Glomerular visceral epithelial cell (primary cell): ENCODE results near the gene DIP2A.

Experiments
- DNase-seq: peaks from one replicate; pipeline ENCODE4 v3.0.0-alpha.2; 2016; ENCODE audit errors: extremely low spot score

The DIP2A gene

GRCh38 chr21:46532080-46532479 is 73.4 kb downstream of the DIP2A start:
- no peak for DNase-seq

DNA sequence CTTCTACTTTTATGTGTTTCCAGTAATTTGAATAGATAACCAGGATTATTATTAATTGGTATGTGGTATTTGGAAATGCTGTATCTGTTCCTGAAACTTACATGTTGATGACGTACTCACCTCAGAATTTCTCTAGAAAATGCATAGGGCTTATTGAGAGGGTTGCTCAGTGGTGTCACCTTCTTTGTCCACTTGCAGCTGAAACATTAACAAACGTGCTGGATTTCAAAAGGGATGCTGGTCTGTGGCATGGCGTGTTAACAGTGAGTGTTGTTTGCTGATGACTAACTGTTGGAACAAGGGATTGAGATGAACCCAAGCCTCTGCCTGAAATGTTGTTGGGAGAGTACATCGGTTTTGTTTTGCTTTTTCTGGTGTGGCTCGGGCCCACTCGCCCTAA is 78.3 kb downstream of the DIP2A start:
- DNase-seq: no peak

DNA sequence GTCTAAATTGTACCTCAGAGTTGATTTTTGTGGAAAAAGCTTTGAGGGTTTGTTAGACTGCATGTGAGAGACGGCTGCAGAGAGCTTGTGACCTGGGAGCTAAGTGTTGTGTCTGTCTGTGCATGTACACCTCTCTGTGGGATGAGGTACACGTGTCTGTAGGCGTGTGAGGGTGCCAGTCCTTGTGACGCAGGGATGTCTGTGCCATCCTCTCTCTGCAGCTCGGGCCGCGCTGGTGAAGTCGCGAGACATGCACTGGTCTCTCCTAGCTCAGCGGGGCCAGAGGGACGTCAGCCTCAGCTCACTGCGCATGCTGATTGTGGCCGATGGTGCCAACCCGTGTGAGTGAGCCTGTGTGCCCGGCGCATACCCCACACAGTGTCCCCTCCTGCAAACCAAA is 79.6 kb downstream of the DIP2A start:
- no peak for DNase-seq

- no peak for DNase-seq
These were observed 80.4 kb downstream of the DIP2A start for GRCh38 chr21:46538851-46539666.

GRCh38 chr21:46540087-46540710 is 81.5 kb downstream of the DIP2A start:
- DNase-seq: no peak

DNA sequence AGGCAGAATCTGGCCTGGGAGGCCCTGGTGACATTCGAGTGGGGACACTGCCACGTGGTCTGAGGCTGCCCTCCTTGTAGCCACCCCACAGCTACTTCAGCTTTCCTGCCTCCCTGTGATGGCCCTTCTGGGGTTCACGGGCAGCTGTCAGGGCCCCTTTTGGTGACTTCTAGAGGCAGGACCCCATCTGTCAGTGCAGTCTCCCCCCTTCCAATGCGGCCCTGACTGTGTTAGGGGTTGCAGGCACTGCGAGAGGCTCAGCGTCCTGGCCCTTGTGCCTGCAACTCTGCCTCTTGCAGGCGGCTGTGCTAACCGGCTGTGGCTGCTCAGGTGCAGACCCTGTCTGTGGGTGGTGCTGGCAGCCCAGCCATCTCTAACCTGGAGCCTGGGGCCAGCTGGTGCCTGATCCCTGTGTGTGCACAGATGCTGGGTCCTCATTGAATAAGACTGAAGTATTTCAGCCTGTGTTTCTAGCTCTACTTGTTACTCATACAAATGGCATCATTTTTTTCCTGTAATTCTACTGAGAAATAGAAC is 84.0 kb downstream of the DIP2A start:
- no peak for DNase-seq

DNA sequence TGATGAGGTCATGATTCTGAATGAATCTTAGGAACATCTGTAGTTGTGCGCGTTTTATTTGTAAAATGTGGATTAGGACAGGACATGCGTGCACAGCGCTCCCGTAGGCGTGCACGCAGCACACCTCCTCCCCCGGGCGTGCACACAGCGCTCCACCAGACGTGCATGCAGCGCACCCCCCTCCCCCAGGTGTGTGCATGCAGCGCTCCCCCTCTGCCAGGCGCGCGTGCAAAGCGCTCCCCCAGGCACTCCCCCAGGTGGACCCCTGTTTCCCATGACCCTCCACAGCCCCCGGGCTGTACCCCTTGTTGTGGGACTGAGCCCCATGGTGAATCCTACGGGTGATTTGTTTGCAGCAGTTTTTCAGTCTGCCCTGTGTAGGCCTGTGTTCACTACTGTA is 84.6 kb downstream of the DIP2A start:
- DNase-seq: no peak

DNA sequence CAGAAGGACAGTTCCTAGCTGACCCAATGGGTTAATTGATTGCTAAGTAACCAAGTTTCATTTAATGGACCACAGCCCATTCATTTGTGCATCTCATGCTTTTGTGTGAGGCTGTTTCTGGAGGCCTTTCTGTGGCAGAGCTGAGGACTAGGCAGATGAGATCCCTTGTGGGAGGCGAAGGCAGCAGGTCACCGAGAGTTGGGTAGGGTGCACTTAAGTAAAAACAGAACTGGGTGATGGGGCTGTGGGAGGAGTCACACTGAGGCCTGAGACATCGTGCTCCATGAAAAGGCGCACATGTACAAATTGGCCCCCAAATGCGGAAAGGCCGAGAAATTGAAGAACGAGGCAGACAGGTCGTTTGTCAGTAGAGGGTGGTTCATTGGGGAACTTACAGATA is 85.3 kb downstream of the DIP2A start:
- no peak for DNase-seq

- no peak for DNase-seq
These were observed 86.1 kb downstream of the DIP2A start for GRCh38 chr21:46544824-46545223.

- no peak for DNase-seq
These were observed 86.7 kb downstream of the DIP2A start for GRCh38 chr21:46545363-46545762.

- no peak for DNase-seq
These were observed 87.2 kb downstream of the DIP2A start for GRCh38 chr21:46545911-46546310.

- no peak for DNase-seq
These were observed 88.1 kb downstream of the DIP2A start for GRCh38 chr21:46546799-46547198.

DNA sequence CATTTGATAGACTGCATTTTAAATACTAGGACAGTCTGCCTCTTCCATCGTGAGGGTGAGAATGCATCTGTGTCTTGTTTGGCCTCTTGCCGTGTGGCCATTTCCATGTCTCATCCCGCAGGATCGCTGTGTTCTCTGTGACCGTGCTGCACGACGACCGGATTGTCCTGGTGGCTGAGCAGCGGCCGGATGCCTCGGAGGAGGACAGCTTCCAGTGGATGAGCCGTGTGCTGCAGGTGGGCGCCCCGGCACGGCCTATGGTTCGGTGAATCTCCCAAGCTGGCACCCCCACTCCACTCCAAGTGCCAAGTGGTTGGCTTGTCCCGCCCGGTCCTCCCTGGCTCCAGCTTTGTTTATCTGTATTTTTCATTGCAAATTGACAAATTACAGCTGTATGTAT is 91.0 kb downstream of the DIP2A start:
- no peak for DNase-seq

DNA sequence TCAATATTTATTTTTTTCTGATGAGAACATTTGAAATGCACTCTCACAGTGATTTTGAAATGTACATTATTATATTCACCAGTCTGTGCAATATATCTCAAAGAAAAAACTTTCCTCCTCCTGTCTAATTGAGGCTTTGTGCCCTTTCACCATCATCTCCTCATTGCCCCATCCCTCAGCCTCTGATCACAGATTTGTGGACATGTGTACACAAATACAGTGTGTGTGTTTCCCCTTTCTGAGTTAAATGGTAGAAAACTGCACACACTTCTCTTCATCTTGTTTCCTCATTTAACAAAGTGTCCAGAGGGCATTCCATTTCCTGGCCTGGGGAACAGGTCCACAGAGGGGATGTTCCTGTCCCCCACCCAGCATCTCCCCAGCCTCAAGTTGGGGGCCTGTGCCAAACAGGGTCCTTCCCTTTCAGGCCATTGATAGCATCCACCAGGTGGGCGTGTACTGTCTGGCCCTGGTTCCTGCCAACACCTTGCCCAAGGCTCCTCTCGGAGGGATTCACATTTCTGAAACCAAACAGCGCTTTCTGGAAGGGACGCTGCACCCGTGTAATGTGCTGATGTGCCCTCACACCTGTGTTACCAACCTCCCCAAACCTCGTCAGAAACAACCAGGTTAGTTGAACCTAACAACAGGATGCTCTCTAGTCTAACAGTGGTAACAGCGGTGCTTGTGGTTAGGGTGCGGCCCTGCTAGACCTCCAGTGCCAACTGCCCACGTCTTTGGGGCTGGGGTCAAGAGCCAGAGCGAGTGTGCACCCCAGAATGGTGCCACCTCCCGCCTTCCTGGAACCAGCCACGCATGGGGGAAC is 91.6 kb downstream of the DIP2A start:
- no peak for DNase-seq

- DNase-seq: no peak
These were observed 93.0 kb downstream of the DIP2A start for GRCh38 chr21:46551636-46552241.

GRCh38 chr21:46552274-46552673 is 93.6 kb downstream of the DIP2A start:
- DNase-seq: no peak

- DNase-seq: no peak
These were observed 94.2 kb downstream of the DIP2A start for GRCh38 chr21:46552865-46553379.

DNA sequence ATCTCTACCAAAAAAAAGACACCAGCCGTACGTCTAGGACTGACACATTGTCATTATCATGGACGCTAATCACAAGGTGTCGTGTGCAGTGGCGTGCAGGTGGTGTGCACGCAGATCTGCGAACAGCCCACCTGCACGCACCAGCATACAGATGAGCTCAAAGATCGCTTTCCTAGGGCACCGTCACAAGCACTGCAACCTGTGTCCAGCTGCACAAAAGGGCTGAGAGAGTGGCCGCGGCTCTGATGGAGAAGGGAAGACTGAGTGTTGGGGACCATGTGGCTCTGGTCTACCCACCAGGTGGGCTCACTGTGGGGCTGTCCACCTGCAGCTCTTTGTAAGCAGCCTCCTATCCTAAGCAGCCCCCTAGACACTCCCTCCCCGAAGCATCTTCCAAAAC is 95.3 kb downstream of the DIP2A start:
- DNase-seq: no peak

DNA sequence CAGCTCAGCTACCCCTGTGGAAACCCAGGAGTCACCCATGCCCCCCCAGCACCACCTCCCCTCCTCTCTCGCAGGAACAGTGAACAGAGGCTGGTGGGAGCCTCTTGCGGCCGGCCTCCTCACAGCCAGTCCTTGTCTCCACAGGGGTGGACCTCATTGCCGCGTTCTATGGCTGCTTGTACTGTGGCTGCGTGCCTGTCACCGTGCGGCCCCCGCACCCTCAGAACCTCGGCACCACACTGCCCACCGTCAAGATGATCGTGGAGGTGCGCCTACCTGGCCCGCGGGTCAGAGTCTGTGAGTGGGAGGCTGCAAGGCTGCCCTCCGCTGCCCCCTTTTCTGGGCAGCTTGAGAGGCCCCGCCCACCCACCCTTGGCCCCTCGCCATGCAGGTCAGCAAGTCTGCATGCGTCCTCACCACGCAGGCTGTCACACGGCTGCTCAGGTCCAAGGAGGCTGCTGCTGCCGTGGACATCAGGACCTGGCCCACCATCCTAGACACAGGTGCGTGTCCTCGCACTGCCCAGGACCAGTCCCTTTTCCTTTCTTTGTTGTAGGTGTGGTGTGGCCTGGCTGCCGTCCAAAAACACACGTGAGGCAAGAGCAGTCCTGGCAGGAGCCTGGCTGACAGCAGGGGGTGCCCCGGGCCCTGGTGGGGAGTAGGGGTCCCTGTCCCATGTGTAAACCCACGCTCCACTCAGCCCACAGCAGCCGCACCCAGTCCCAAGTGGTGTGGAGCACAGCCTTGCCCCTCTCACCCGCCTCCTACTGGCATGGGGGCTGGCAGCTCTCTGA is 95.9 kb downstream of the DIP2A start:
- DNase-seq: no peak

GRCh38 chr21:46555225-46555617 is 96.5 kb downstream of the DIP2A start:
- DNase-seq: no peak

DNA sequence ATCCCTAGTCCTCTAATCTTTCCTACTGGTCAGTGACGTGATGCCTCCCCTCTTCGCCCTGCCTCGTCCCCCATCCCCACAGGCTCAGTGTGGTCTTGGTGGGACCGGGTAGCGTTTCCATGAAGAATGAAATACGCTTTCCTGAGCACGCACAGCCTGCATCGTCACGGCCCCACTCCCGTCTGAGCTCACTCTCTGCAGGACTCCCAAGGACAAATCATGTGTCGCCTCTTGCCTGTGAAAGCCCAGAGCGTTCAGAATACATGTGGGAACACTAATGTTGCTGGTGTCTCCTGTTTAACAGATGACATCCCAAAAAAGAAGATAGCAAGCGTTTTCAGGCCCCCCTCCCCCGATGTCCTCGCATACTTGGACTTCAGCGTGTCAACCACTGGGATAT is 97.0 kb downstream of the DIP2A start:
- DNase-seq: no peak
